WTC11 (cell line): ENCODE data around the gene TSPAN9.

Experiments used
- CTCF ChIP-seq: fragments of 200-600 bp; IDR thresholded peaks from 2 replicates; pipeline ENCODE4 v1.8.0; 2022; ENCODE audit warnings: antibody characterized with exemption
- E2F1 ChIP-seq: sonication (generic); formaldehyde crosslinking; IDR thresholded peaks from 2 replicates; pipeline ENCODE4 v1.8.0; 2022; ENCODE audit warnings: mild to moderate bottlenecking, missing genetic modification reagents
- GRHL2 ChIP-seq: fragments of 250-450 bp; sonication (Bioruptor Pico); IDR thresholded peaks from 2 replicates; pipeline ENCODE4 v1.8.0; 2022; ENCODE audit warnings: mild to moderate bottlenecking, moderate library complexity; ENCODE audit not compliant: insufficient replicate concordance, severe bottlenecking
- GTF2I ChIP-seq: fragments of 250-450 bp; sonication (Bioruptor Pico); conservative IDR thresholded peaks from 2 replicates; pipeline ENCODE4 v1.4.0; 2021; ENCODE audit warnings: mild to moderate bottlenecking
- JUN ChIP-seq: sonication (generic); formaldehyde crosslinking; IDR thresholded peaks from 2 replicates; pipeline ENCODE4 v1.8.0; 2023; ENCODE audit warnings: mild to moderate bottlenecking, missing genetic modification reagents
- NFYB ChIP-seq: sonication (generic); formaldehyde crosslinking; conservative IDR thresholded peaks from 2 replicates; pipeline ENCODE4 v1.8.0; 2022; ENCODE audit warnings: low read depth, missing genetic modification reagents
- NR1H2 ChIP-seq: sonication (generic); formaldehyde crosslinking; IDR thresholded peaks from 2 replicates; pipeline ENCODE4 v1.9.0; 2021; ENCODE audit warnings: mild to moderate bottlenecking, moderate library complexity, missing genetic modification reagents
- NR3C1 ChIP-seq: sonication (generic); formaldehyde crosslinking; conservative IDR thresholded peaks from 2 replicates; pipeline ENCODE4 v1.8.1; 2023; ENCODE audit warnings: low read depth, mild to moderate bottlenecking, missing genetic modification reagents
- TEAD4 ChIP-seq: sonication (generic); formaldehyde crosslinking; IDR thresholded peaks from 2 replicates; pipeline ENCODE4 v1.8.0; 2022; ENCODE audit warnings: mild to moderate bottlenecking, missing genetic modification reagents
- TP53 ChIP-seq: sonication (generic); formaldehyde crosslinking; IDR thresholded peaks from 2 replicates; pipeline ENCODE4 v1.8.1; 2023; ENCODE audit warnings: mild to moderate bottlenecking, missing genetic modification reagents
- USF2 ChIP-seq: sonication (generic); formaldehyde crosslinking; IDR thresholded peaks from 2 replicates; pipeline ENCODE4 v1.8.1; 2023; ENCODE audit warnings: mild to moderate bottlenecking, missing genetic modification reagents, moderate library complexity
- ZBTB21 ChIP-seq: sonication (generic); formaldehyde crosslinking; IDR thresholded peaks from 2 replicates; pipeline ENCODE4 v1.8.1; 2023; ENCODE audit warnings: mild to moderate bottlenecking, missing genetic modification reagents, borderline replicate concordance
- ZNF512 ChIP-seq: sonication (generic); formaldehyde crosslinking; IDR thresholded peaks from 2 replicates; pipeline ENCODE4 v1.8.1; 2022; ENCODE audit warnings: missing genetic modification reagents, borderline replicate concordance
- ZSCAN18 ChIP-seq: fragments of 250-450 bp; sonication (Bioruptor Pico); IDR thresholded peaks from 2 replicates; pipeline ENCODE4 v2.1.2; 2022; ENCODE audit warnings: mild to moderate bottlenecking, moderate library complexity

GRCh38 chr12:3202096-3202495, 124.9 kb downstream of the TSPAN9 start:
- TF ChIP-seq NFYB (CRISPR knock-in tag) (no peak), E2F1 (CRISPR knock-in tag) (no peak), CTCF (no peak), ZBTB21 (CRISPR knock-in tag) (no peak), TEAD4 (CRISPR knock-in tag) (no peak), NR1H2 (no peak), GRHL2 (CRISPR knock-in tag) (no peak), JUN (CRISPR knock-in tag) (no peak), GTF2I (no peak), USF2 (CRISPR knock-in tag) (no peak), ZSCAN18 (CRISPR knock-in tag) (no peak), TP53 (CRISPR knock-in tag) (no peak), ZNF512 (CRISPR knock-in tag) (no peak), NR3C1 (CRISPR knock-in tag) (no peak)
